HG02973 (cell line): Measurements from ENCODE around the gene COMMD3.
"Not testable (repeated sequence)": the region's sequence is repeated elsewhere in the genome, so short reads cannot be mapped to it uniquely, and the experiment has no call there.

ENCODE experiments used
- ATAC-seq: cut with Tn5 transposase; IDR thresholded peaks from one replicate; pipeline ENCODE4 v1.9.1; 2021; ENCODE audit warnings: moderate library complexity; ENCODE audit not compliant: unreplicated experiment

Gene COMMD3

GRCh38 chr10:22316286-22317075 is at the start of gene COMMD3:
Gene COMMD3, plus strand, starts transcription at chr10:22316388. Its CDS starts 30 bp downstream, at chr10:22316418.
- peak; percentile 53 for ATAC-seq

DNA sequence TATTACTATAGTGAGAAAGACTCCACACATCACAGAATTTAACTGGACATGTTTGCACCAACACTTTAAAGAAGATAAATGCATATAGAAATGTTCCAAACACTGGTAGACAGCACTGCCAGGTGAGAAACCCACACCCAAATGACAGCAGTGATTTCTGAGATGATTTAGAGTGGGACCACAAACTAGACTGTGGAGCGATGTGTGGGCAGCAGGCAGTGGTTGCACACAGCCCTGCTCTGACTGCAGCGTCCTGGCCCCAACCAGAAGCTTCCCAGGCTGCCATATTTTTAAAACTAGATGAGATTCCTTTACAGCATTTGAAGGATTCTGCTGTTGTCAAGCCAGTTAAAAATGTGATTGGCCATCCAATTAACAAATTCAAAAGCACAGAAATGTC is 47.7 kb upstream of the COMMD3 start:
- no peak for ATAC-seq

DNA sequence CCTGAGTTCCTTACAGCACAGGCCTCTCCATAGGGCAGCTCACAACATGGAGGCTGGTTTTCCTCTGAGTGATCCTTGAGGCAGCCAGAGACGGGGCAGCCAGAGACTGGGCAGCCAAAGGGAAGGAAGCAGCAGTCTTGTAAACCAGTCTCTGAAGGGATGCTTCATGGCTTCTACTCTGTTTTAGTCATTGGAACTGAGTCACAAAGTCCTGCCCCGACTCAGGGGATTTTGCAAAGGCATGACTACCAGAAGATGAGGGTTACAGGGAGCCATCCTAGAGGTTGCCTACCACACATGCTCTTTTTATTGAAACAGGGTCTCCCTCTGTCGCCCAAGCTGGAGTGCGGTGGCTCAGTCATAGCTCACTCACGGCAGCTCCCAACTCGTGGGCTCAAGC is 44.4 kb upstream of the COMMD3 start:
- no peak for ATAC-seq

DNA sequence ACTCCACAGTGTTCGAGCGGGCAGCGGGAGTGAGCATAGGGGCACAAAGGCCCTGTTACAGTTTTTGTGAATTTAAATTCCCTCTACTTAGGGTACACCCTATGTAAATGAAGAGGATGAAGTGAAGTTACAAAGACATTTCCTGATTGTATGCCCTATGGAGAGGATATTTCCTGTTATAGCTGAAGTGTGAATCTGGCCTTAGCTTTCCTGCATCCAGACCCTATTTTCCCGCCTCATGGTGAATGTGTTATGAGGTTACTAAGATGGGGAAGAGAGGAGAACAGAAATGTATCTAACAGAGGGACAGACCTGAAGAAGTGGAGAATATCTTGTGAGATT is 37.8 kb upstream of the COMMD3 start:
- ATAC-seq, result no peak

DNA sequence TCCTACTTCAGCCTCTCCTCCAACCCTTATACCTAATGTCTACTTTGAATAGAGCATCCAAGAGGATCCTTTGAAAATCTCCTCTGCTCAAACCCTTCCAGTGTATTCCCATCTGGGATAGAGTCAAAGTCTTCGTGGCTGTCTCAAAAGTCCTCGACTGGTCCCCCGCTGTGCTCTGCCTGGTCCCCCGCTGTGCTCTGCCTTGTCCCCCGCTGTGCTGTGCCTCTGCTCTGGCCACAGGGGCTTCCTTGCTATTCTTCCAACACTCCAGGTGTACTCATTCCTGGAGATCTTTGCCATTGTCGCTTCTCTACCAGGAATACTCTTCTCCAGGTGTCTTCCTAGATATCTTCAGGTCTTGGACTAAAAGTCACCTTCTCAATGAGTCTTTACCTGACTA is 36.1 kb upstream of the COMMD3 start:
- ATAC-seq, result no peak

- no peak for ATAC-seq
Measured at GRCh38 chr10:22285130-22285529, 31.1 kb upstream of the COMMD3 start.

- no peak for ATAC-seq
Measured at GRCh38 chr10:22293747-22294404, 22.3 kb upstream of the COMMD3 start.

- no peak for ATAC-seq
Measured at GRCh38 chr10:22294694-22295093, 21.5 kb upstream of the COMMD3 start.

DNA sequence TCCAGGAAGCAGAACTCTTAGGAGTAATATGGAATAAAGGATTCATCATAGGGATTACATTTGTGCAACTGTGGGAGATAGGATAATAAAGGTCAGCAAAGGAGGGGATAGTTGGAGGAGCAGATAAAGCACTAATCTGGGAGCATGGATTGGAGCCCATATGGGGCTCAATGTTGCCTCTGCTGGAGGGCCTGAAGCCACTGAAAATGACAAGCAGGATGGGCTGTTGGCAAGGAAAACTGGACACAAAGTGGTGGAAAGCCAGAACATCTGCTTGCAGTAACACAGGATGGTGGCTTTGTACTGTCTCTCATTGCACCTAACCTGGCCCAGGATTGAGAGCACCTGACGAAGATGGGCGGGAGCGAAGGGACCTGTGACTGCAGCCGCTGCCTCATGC is 15.0 kb upstream of the COMMD3 start:
- no peak for ATAC-seq

GRCh38 chr10:22303461-22303860 is 12.7 kb upstream of the COMMD3 start:
- ATAC-seq, result no peak

GRCh38 chr10:22305721-22306120 is 10.5 kb upstream of the COMMD3 start:
- no peak for ATAC-seq

DNA sequence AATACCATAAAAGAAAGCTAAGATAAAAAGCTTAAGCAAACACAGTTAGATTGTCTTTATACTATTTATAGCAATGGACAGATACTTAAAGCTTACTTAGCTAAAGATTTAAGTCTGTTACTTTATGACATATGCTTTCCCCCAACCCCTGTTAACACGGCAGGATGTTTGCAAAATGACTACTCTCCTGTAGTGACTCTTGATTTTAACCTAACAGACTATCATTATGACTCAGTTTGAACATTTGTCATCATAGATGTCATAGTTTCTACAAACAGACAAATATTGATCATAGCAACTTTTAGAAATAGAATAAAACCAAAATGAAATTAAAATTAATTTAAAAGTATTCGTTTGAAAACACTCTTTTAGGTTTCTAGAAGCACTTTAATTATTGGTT is 7.8 kb upstream of the COMMD3 start:
- ATAC-seq, result peak; percentile 93

- no peak for ATAC-seq
Measured at GRCh38 chr10:22309180-22310000, 6.8 kb upstream of the COMMD3 start.

DNA sequence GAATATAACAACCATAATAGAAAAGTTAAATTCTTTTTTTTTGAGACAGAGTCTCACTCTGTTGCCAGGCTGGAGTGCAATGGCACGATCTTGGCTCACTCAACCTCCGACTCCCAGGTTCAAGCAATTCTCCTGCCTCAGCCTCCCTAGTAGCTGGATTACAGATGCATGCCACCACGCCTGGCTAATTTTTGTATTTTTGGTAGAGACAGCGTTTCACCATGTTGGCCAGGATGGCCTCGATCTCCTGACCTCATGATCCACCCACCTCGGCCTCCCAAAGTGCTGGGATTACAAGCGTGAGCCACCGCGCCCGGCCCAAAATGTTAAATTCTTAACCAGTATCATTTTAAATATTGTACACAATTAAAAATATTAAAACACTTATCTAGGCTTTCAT is 6.2 kb upstream of the COMMD3 start:
- ATAC-seq, result not testable (repeated sequence)

DNA sequence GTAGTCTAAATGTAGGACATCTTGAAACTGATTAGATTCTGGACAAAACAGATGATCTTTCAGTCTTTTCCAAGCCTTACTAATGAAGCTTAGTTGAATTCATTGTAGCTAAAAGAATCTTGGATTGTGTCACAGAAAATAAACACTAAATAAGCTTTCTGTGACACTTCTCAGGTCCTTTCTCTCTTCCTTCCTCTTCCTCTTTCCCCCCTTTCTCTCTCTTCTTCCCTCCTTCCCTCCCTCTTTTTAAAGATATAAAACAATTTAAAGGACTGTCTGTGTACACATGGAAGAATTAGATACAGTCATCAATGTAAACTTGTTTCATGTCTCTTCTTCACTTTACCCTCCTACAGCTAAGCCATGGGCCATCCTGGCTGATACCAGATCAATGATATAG is 5.3 kb upstream of the COMMD3 start:
- ATAC-seq, result no peak

DNA sequence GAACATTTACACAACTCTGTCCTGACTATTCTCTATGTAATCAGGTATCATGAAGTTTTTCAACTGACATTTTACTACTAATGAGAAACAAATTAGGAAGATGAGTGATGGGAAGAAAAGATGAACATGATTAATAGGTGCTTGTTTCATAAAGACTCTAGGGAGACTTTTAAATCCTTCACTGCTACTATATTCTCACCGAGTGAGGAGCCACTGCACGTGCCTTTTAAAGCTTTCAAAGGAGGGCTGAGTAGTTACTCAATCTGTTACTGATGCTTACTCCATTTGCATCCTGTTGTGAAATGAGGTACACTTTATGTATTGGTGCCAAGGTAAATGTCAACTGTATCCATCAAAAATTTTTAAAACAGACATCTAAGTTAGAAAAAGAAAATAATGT is 1.3 kb upstream of the COMMD3 start:
- no peak for ATAC-seq

DNA sequence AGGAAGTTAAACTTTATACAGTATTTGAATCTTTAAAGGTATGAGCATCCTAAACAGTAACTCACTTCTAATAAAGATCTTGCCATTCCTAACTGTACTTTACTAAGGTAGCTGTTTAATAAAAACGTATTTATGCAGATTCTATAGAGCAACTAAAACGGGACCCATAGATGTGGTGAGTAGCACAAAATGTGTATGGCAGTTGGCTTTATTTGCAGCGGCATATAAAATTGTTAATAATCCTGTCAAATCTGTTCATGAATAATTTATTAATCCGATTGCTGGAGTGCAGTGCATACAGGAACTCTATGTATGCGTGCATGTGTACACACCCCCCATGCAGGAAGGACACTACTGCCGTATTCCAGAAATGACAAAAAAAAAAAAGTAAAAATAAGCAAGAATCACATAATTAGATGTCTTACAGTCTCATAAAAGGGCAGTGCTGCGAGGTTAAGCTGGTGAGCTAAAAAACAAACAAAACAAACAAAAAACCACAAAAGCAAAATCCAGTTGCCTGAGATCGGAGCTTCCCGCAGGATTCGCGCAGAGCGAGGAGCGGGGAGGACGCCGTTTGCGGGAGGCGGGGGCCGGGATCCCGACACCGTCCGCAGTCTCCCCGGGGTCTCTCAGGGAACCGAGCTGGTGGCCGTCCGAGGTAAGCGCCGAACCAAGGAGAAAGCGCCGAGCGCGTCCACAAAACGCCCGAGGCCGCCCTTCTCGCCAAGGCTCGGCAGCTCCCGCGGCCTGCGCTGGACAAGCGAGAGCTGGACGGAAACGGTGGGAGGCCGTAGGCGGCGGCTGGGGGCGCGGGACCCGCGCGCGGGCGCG is 518 bp upstream of the COMMD3 start:
- ATAC-seq, result peak; percentile 17

- no peak for ATAC-seq
Measured at GRCh38 chr10:22317076-22317370, 835 bp downstream of the COMMD3 start.

- no peak for ATAC-seq
Measured at GRCh38 chr10:22317771-22318565, 1.8 kb downstream of the COMMD3 start.

DNA sequence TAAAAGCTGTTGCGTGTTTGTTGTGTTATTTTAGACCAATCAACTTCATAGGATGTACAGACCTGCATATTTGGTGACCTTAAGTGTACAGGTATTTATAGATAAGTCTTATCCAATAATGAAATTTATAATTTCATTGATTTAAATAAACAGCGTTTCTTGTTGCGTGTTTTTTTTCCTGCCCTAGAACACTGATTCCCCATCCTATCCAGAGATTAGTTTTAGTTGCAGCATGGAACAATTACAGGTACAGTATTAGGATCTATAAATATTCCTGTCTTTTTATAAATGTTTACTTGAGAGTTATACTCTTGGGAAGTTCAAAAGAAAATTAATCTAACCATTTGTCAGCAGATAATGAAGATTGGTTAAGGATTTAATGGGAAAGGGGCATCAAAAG is 2.6 kb downstream of the COMMD3 start:
- no peak for ATAC-seq
